GM12878 (cell line): ENCODE data around the gene CDHR5. TPM values are rescaled to one million over a fixed set of nuclear protein-coding genes. Genes with fewer than 3 reads are reported as not detected.

ENCODE experiments used
- ATAC-seq: fragments of 200-7000 bp; cut with Tn5 transposase; 3 replicates; pipeline ENCODE4 v1.9.1; 2020; ENCODE audit warnings: mild to moderate bottlenecking, moderate library complexity
- BruUV-seq: library from RNA; stranded (reverse); fragments of 400-500 nt; replicated peaks from 2 replicates; lab custom pipeline; 2021; lab: Mats Ljungman, UMichigan
- CTCF ChIA-PET: fragments of 300-600 bp; sonication (Branson Sonifier 250); formaldehyde crosslinking; extraction: SDS; loops from one replicate; lab custom pipeline; 2021; ENCODE audit warnings: inconsistent platforms; lab: Yijun Ruan, JAX
- POLR2A ChIA-PET: fragments of 350-600 bp; formaldehyde crosslinking; extraction: SDS; loops from one replicate; lab custom pipeline; 2021; ENCODE audit warnings: inconsistent platforms; lab: Charles Lee
- RAD21 ChIA-PET: fragments of 300-600 bp; sonication (Branson Sonifier 250); formaldehyde crosslinking; loops from one replicate; lab custom pipeline; 2023; ENCODE audit warnings: antibody characterized with exemption; ENCODE audit not compliant: unreplicated experiment; lab: Charles Lee
- SMC1A ChIA-PET: fragments of 300-600 bp; sonication (Branson Sonifier 250); formaldehyde crosslinking; loops from one replicate; lab custom pipeline; 2023; ENCODE audit not compliant: unreplicated experiment, uncharacterized antibody; lab: Charles Lee
- DNase-seq: peaks from one replicate; pipeline ENCODE4 v3.0.0-alpha.2; 2011; ENCODE audit warnings: low read depth, low spot score
- FAIRE-seq: peaks from 3 replicates; lab custom pipeline; 2011; peaks lifted over from hg19 to GRCh38; lab: Jason Lieb, UNC
- H2AFZ ChIP-seq: 2 replicates; pipeline ENCODE4 v1.6.0; 2011; ENCODE audit warnings: low read depth, low read length, control low read depth; ENCODE audit not compliant: control insufficient read depth
- H3K27ac ChIP-seq: 2 replicates; pipeline ENCODE4 v1.5.1; 2011; ENCODE audit warnings: control low read depth; ENCODE audit not compliant: control insufficient read depth, insufficient read depth
- H3K27me3 ChIP-seq, 2 experiments: replicated peaks in 1 of 2; 2 replicates each; pipeline versions ENCODE4 v1.6.0 to v1.6.1; 2011; ENCODE audit warnings: low read length in 1 of 2; ENCODE audit not compliant: control insufficient read depth in 2 of 2, insufficient read depth in 2 of 2
- H3K36me3 ChIP-seq, 2 experiments: 2 replicates each; pipeline ENCODE4 v1.5.1; 2011; ENCODE audit warnings: low read length in 1 of 2; ENCODE audit not compliant: control insufficient read depth in 2 of 2, insufficient read depth in 2 of 2
- H3K4me1 ChIP-seq: 2 replicates; pipeline ENCODE4 v1.6.1; 2011; ENCODE audit warnings: mild to moderate bottlenecking, low read length, moderate library complexity, mixed read lengths; ENCODE audit not compliant: control insufficient read depth, insufficient read depth
- H3K4me2 ChIP-seq: 2 replicates; pipeline ENCODE4 v1.6.0; 2011; ENCODE audit warnings: control low read depth; ENCODE audit not compliant: control insufficient read depth, insufficient read depth
- H3K4me3 ChIP-seq: fragments of 200-600 bp; sonication (generic); 2 replicates; pipeline ENCODE4 v1.5.1; 2016
- H3K79me2 ChIP-seq: 2 replicates; pipeline ENCODE4 v1.6.0; 2011; ENCODE audit warnings: low read length; ENCODE audit not compliant: control insufficient read depth, insufficient read depth
- H3K9ac ChIP-seq: 2 replicates; pipeline ENCODE4 v1.8.0; 2011; ENCODE audit warnings: low read length, control low read depth, mixed read lengths; ENCODE audit not compliant: control insufficient read depth, insufficient read depth
- H3K9me3 ChIP-seq: replicated peaks from 3 replicates; pipeline ENCODE4 v1.5.1; 2011; ENCODE audit warnings: mild to moderate bottlenecking, low read length; ENCODE audit not compliant: control insufficient read depth, insufficient read depth
- H4K20me1 ChIP-seq: 2 replicates; pipeline ENCODE4 v1.6.0; 2011; ENCODE audit not compliant: control insufficient read depth, insufficient read depth
- BHLHE40 ChIP-seq, 2 experiments: fragments of 450-650 bp in 1 of 2; IDR thresholded peaks; 2 replicates each; pipeline ENCODE4 v1.6.1; 2011 to 2017; ENCODE audit warnings: low read depth in 2 of 2, borderline replicate concordance in 1 of 2, improper control_type of control experiment in 1 of 2, low read length in 1 of 2, mild to moderate bottlenecking in 1 of 2
- BRCA1 ChIP-seq: IDR thresholded peaks from 2 replicates; pipeline ENCODE4 v1.6.1; 2011; ENCODE audit warnings: low read depth, low read length, improper control_type of control experiment
- CHD1 ChIP-seq: IDR thresholded peaks from 2 replicates; pipeline ENCODE4 v1.6.1; 2012; ENCODE audit warnings: low read depth, low read length, improper control_type of control experiment
- CHD2 ChIP-seq: IDR thresholded peaks from 2 replicates; pipeline ENCODE4 v1.6.1; 2011; ENCODE audit warnings: low read depth, low read length, improper control_type of control experiment, borderline replicate concordance
- CREM ChIP-seq: IDR thresholded peaks from 2 replicates; pipeline ENCODE4 v1.6.1; 2014; ENCODE audit warnings: antibody characterized with exemption, low read depth
- GABPA ChIP-seq: IDR thresholded peaks from 2 replicates; pipeline ENCODE4 v1.6.1; 2014; ENCODE audit warnings: antibody characterized with exemption, low read depth, mild to moderate bottlenecking, inconsistent platforms
- IKZF1 ChIP-seq: fragments of 450-650 bp; conservative IDR thresholded peaks from 2 replicates; pipeline ENCODE4 v1.6.1; 2017; ENCODE audit warnings: antibody characterized with exemption, mild to moderate bottlenecking
- KAT2A ChIP-seq: conservative IDR thresholded peaks from 2 replicates; pipeline ENCODE4 v1.6.1; 2011; ENCODE audit warnings: low read depth, low read length; ENCODE audit not compliant: control insufficient read depth
- MEF2B ChIP-seq: fragments of 450-650 bp; IDR thresholded peaks from 2 replicates; pipeline ENCODE4 v1.6.1; 2018; ENCODE audit warnings: mild to moderate bottlenecking, moderate library complexity; ENCODE audit not compliant: partially characterized antibody, poor library complexity, severe bottlenecking
- NR2F1 ChIP-seq: fragments of 450-650 bp; conservative IDR thresholded peaks from 2 replicates; pipeline ENCODE4 v1.6.1; 2017; ENCODE audit warnings: mild to moderate bottlenecking
- PAX5 ChIP-seq: IDR thresholded peaks from 2 replicates; pipeline ENCODE4 v1.6.1; 2011; ENCODE audit warnings: low read depth, low read length, borderline replicate concordance
- POU2F2 ChIP-seq: IDR thresholded peaks from 3 replicates; pipeline ENCODE4 v1.6.1; 2011; ENCODE audit warnings: low read depth, mild to moderate bottlenecking, low read length, borderline replicate concordance
- SPI1 ChIP-seq: IDR thresholded peaks from 2 replicates; pipeline ENCODE4 v1.6.1; 2011; ENCODE audit warnings: low read depth, mild to moderate bottlenecking, low read length, moderate library complexity, borderline replicate concordance; ENCODE audit not compliant: insufficient read depth
- SRF ChIP-seq, 2 experiments: IDR thresholded peaks; 2 replicates each; pipeline ENCODE4 v1.6.1; 2011; ENCODE audit warnings: low read depth in 2 of 2, low read length in 2 of 2, mild to moderate bottlenecking in 1 of 2, moderate library complexity in 1 of 2
- YBX1 ChIP-seq: fragments of 450-650 bp; IDR thresholded peaks from 2 replicates; pipeline ENCODE4 v1.6.1; 2016; ENCODE audit warnings: antibody characterized with exemption
- ZSCAN29 ChIP-seq: fragments of 450-650 bp; IDR thresholded peaks from 2 replicates; pipeline ENCODE4 v1.6.1; 2017; ENCODE audit warnings: mild to moderate bottlenecking, moderate library complexity
- WGBS: methylation state at CpG from one replicate; pipeline ENCODE4 v1.1.6; 2016; ENCODE audit warnings: low lambda C conversion rate; ENCODE audit not compliant: insufficient replicate concordance, insufficient coverage; ENCODE audit errors: missing lambda C conversion rate; 5-methylcytosine and 5-hydroxymethylcytosine counted together
- in situ Hi-C: fragments of 300-500 bp; cut with MboI; formaldehyde crosslinking; loops from 9 replicates; pipeline ENCODE4 v1.14.3; 2018; ENCODE audit warnings: mixed read lengths
- intact Hi-C: fragments of 100-400 bp; cut with micrococcal nuclease; formaldehyde crosslinking; loops from one replicate; pipeline ENCODE4 v1.14.2; 2022; ENCODE audit not compliant: unreplicated experiment
- polyA plus RNA-seq, 11 experiments: library from polyadenylated mRNA; depleted of rRNA in 4 of 11; unstranded in 6 of 11; stranded (reverse) in 5 of 11; fragments of >200 nt; fragmentation: Nextera tagmentation in 4 of 11; fragmentation: Illumina TruSeq in 1 of 11; extraction: Ambion mirVana in 4 of 11; extraction: Trizol in 1 of 11; gene quantifications; 1 replicate in 1 of 11; 2 replicates in 10 of 11; pipeline versions ENCODE4 v1.2.1 to v1.2.3, GENCODE V29; 2011 to 2016; ENCODE audit warnings: inconsistent platforms in 2 of 11, missing spikeins in 2 of 11, low read depth in 1 of 11
- total RNA-seq, 4 experiments: library from RNA; depleted of rRNA in 3 of 4; stranded (reverse); fragments of >200 nt in 3 of 4; fragmentation: Illumina TruSeq in 1 of 4; extraction: Trizol in 1 of 4; gene quantifications; 2 replicates each; pipeline versions ENCODE4 v1.2.1 to v1.2.3, GENCODE V29; 2013 to 2021
- TF ChIP-seq, protein P1 (sequence below): IDR thresholded peaks from 2 replicates; pipeline ENCODE4 v1.6.1; 2011; ENCODE audit warnings: low read depth, mild to moderate bottlenecking, low read length, moderate library complexity, borderline replicate concordance; ENCODE audit errors: extremely low read depth
- TF ChIP-seq, protein P2 (sequence below): fragments of 450-650 bp; IDR thresholded peaks from 2 replicates; pipeline ENCODE4 v1.6.1; 2017; ENCODE audit warnings: mild to moderate bottlenecking, moderate library complexity
- TF ChIP-seq, protein P3 (sequence below): fragments of 150-350 bp; IDR thresholded peaks from 2 replicates; pipeline ENCODE4 v1.6.1; 2016; ENCODE audit warnings: low read depth, low read length

The CDHR5 gene
- total and polyA plus RNA-seq, 10 of the 15 experiments (the other 5 are each of a cell fraction or from before 2014, with no cell fraction given), result 0.06 TPM; not detected in 9

DNA sequence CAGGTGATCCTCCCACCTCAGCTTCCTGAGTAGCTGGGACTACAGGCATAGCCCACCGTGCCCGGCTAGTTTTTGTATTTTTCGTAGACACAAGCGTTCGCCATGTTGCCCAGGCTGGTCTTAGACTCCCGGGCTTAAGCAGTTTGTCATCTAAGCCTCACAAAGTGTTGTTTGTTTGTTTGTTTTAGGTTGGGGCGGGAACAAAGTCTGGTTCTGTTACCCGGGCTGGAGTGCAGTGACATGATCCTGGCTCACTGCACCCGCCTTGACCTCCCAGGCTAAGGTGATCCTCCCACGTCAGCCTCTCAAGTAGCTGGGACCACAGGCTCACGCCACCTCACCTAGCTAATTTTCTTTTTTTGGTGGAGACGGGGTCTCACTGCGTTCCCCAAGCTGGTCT, 21.6 kb downstream of the CDHR5 start:
- Histone ChIP-seq H3K4me1 (no peaks in the 10 kb centered on the region), H4K20me1 (no peaks in the 10 kb centered on the region; the same call in 1 of the 2 replicates), H3K27ac (no peak overlapping the region), H3K36me3 (peaks cover 17 to 52% of the 10 kb centered on the region in 2 experiments; a peak in 3 of 4 replicates), H3K79me2 (no peaks in the 10 kb centered on the region), H3K4me3 (no peak overlapping the region), H3K9me3 (no peaks in the 10 kb centered on the region), H3K4me2 (no peak overlapping the region), H3K9ac (no peak overlapping the region), H3K27me3 (no peaks in the 10 kb centered on the region), H2AFZ (no peak overlapping the region)
- ATAC-seq (no peak), FAIRE-seq (no peak), DNase-seq (no peak)
- 96% methylated on average over 13 of the region's 13 CpGs for WGBS
- SMC1A ChIA-PET, result no interaction called here
- no TSS peak for BruUV-seq
- RAD21 ChIA-PET, result no interaction called here
- CTCF ChIA-PET, result no interaction called here
- in situ Hi-C loops (no loop called here), intact Hi-C loops (no loop called here)
- POLR2A ChIA-PET, result no interaction called here
- TF ChIP-seq POU2F2, result no peak
- TF ChIP-seq BHLHE40 (IDR thresholded peaks at IDR 0.05; ENCODE audit: borderline replicate concordance in 1 of 2, low read depth in 2 of 2, low read length in 1 of 2), result no peak
- no peak for TF ChIP-seq ZSCAN29
- TF ChIP-seq CHD2, result no peak
- no peak for TF ChIP-seq CHD1
- TF ChIP-seq, protein P1, sequence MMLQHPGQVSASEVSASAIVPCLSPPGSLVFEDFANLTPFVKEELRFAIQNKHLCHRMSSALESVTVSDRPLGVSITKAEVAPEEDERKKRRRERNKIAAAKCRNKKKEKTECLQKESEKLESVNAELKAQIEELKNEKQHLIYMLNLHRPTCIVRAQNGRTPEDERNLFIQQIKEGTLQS, result no peak
- TF ChIP-seq, protein P2, sequence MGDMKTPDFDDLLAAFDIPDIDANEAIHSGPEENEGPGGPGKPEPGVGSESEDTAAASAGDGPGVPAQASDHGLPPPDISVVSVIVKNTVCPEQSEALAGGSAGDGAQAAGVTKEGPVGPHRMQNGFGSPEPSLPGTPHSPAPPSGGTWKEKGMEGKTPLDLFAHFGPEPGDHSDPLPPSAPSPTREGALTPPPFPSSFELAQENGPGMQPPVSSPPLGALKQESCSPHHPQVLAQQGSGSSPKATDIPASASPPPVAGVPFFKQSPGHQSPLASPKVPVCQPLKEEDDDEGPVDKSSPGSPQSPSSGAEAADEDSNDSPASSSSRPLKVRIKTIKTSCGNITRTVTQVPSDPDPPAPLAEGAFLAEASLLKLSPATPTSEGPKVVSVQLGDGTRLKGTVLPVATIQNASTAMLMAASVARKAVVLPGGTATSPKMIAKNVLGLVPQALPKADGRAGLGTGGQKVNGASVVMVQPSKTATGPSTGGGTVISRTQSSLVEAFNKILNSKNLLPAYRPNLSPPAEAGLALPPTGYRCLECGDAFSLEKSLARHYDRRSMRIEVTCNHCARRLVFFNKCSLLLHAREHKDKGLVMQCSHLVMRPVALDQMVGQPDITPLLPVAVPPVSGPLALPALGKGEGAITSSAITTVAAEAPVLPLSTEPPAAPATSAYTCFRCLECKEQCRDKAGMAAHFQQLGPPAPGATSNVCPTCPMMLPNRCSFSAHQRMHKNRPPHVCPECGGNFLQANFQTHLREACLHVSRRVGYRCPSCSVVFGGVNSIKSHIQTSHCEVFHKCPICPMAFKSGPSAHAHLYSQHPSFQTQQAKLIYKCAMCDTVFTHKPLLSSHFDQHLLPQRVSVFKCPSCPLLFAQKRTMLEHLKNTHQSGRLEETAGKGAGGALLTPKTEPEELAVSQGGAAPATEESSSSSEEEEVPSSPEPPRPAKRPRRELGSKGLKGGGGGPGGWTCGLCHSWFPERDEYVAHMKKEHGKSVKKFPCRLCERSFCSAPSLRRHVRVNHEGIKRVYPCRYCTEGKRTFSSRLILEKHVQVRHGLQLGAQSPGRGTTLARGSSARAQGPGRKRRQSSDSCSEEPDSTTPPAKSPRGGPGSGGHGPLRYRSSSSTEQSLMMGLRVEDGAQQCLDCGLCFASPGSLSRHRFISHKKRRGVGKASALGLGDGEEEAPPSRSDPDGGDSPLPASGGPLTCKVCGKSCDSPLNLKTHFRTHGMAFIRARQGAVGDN, result no peak
- TF ChIP-seq MEF2B, result no peak
- no peak for TF ChIP-seq CREM
- TF ChIP-seq SPI1, result no peak
- no peak for TF ChIP-seq BRCA1
- no peak for TF ChIP-seq PAX5
- no peak for TF ChIP-seq SRF (IDR thresholded peaks at IDR 0.05; ENCODE audit: low read depth in 2 of 2, low read length in 2 of 2)
- no peak for TF ChIP-seq IKZF1
- TF ChIP-seq, protein P3, sequence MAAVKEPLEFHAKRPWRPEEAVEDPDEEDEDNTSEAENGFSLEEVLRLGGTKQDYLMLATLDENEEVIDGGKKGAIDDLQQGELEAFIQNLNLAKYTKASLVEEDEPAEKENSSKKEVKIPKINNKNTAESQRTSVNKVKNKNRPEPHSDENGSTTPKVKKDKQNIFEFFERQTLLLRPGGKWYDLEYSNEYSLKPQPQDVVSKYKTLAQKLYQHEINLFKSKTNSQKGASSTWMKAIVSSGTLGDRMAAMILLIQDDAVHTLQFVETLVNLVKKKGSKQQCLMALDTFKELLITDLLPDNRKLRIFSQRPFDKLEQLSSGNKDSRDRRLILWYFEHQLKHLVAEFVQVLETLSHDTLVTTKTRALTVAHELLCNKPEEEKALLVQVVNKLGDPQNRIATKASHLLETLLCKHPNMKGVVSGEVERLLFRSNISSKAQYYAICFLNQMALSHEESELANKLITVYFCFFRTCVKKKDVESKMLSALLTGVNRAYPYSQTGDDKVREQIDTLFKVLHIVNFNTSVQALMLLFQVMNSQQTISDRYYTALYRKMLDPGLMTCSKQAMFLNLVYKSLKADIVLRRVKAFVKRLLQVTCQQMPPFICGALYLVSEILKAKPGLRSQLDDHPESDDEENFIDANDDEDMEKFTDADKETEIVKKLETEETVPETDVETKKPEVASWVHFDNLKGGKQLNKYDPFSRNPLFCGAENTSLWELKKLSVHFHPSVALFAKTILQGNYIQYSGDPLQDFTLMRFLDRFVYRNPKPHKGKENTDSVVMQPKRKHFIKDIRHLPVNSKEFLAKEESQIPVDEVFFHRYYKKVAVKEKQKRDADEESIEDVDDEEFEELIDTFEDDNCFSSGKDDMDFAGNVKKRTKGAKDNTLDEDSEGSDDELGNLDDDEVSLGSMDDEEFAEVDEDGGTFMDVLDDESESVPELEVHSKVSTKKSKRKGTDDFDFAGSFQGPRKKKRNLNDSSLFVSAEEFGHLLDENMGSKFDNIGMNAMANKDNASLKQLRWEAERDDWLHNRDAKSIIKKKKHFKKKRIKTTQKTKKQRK, result no peak
- no peak for TF ChIP-seq NR2F1
- no peak for TF ChIP-seq GABPA
- TF ChIP-seq YBX1, result no peak
- no peak for TF ChIP-seq KAT2A
